ENCODE data around the gene FAM234B. TPM values are rescaled to one million over a fixed set of nuclear protein-coding genes. Genes with fewer than 3 reads are reported as not detected.

Gene FAM234B
- total RNA-seq, 1 donor from 2014 or later = 18.7 TPM

- Mint-ChIP-seq H3K9me3 (ENCODE audit: low read depth) (no peaks in the 10 kb centered on the region), H3K4me1 (ENCODE audit: low read depth) (peaks cover 26% of the 10 kb centered on the region), H3K36me3 (ENCODE audit: insufficient read depth) (no peaks in the 10 kb centered on the region), H3K4me3 (ENCODE audit: low read depth) (peak overlapping the region; percentile 75), H3K27ac (peak overlapping the region; percentile 80), H3K27me3 (peaks cover 27% of the 10 kb centered on the region)
- no peak for DNase-seq (ENCODE audit: low spot score, unreplicated experiment)
- TF ChIP-seq, protein P1, sequence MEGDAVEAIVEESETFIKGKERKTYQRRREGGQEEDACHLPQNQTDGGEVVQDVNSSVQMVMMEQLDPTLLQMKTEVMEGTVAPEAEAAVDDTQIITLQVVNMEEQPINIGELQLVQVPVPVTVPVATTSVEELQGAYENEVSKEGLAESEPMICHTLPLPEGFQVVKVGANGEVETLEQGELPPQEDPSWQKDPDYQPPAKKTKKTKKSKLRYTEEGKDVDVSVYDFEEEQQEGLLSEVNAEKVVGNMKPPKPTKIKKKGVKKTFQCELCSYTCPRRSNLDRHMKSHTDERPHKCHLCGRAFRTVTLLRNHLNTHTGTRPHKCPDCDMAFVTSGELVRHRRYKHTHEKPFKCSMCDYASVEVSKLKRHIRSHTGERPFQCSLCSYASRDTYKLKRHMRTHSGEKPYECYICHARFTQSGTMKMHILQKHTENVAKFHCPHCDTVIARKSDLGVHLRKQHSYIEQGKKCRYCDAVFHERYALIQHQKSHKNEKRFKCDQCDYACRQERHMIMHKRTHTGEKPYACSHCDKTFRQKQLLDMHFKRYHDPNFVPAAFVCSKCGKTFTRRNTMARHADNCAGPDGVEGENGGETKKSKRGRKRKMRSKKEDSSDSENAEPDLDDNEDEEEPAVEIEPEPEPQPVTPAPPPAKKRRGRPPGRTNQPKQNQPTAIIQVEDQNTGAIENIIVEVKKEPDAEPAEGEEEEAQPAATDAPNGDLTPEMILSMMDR (IDR thresholded peaks at IDR 0.05; ENCODE audit: unreplicated experiment) = no peak
Measured at GRCh38 chr12:13101821-13102375, 57.7 kb downstream of the FAM234B start.

DNA sequence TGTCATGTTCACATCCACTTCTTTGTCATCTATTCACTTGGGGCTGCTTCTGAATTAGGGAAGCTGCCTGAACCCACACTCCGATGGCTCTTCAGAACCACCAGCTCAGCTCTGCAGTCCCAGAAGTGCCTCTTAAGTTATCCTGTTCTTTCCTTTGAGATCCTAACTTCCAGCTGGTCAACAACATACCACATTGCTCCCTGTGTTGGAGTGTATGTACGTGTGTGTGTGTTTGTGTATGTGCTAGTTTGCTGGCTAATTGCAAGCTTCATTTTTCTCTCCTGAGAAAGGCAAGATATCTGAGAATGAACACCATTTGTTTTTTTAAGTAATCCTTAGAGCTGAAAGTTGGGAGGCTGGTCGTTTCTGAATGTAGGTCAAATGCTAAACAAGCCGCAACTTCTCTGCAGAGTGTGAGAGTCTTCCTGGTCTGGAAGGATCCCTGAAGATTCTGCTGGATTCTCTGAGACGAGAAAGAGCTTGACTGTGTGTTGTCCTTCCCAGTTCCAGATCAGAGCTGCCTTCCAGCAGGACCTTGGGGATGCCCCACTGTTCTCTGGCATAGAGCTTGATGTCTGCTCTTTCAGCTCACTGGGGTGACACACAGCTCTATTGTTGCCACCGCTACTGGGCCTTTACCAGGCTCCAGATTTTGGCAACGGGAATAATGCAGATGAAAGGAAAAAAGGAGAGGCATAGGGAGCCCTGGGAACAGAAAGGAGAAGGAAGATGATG is 58.4 kb downstream of the FAM234B start:
- DNase-seq (ENCODE audit: low spot score, unreplicated experiment) = no peak
- no peaks in the 10 kb centered on the region for H3K36me3 Mint-ChIP-seq (ENCODE audit: insufficient read depth)
- peak overlapping the region; percentile 48 for H3K4me3 Mint-ChIP-seq (ENCODE audit: low read depth)
- TF ChIP-seq, protein P1 (IDR thresholded peaks at IDR 0.05; ENCODE audit: unreplicated experiment) = no peak
- H3K27me3 Mint-ChIP-seq = peaks cover 27% of the 10 kb centered on the region
- peak overlapping the region; percentile 21 for H3K27ac Mint-ChIP-seq
- H3K4me1 Mint-ChIP-seq (ENCODE audit: low read depth) = peaks cover 26% of the 10 kb centered on the region
- H3K9me3 Mint-ChIP-seq (ENCODE audit: low read depth) = no peaks in the 10 kb centered on the region

DNA sequence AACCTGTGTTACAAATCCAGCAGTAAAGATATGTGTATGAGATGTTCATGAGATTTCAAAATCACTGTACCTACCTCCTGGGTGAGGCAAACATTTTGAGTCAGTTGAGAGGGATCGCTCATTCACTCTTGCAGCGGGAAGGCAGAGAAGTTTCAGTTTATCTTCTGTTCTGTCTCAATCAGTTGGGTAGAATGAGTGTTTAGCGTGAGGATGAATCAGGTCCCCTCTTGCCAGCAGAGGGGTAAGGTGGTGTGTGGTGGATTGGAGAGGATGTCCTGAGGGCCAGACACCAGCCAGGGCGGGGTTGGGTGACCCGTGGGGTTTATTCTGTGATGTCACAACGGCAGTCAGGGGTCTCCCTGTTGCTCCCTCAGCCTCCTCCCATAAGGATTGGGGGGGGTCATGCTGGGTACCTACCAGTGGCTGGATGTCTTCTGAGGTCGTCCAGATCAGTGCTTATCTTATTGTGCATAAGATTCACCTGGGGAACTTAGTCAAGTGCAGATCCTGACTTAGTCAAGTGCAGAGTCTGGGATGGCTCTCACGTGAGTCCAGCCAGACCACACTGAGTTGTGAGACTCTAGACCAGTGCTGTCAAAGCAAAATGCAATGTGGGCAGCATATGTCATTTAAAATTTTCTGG is 59.3 kb downstream of the FAM234B start, which contains the start of gene GSG1:
TSS of gene GSG1 (minus strand) at position 277 of the 643 bp plus-strand sequence. CDS start at position 122, 155 bp downstream.
- H3K36me3 Mint-ChIP-seq (ENCODE audit: insufficient read depth) = peaks cover 1% of the 10 kb centered on the region
- H3K9me3 Mint-ChIP-seq (ENCODE audit: low read depth) = peaks cover 6% of the 10 kb centered on the region
- H3K27me3 Mint-ChIP-seq = peaks cover 27% of the 10 kb centered on the region
- TF ChIP-seq, protein P1 (IDR thresholded peaks at IDR 0.05; ENCODE audit: unreplicated experiment) = no peak
- peak within 1 kb of the TSS; percentile 48 for H3K4me3 Mint-ChIP-seq (ENCODE audit: low read depth)
- H3K27ac Mint-ChIP-seq = no peak within 1 kb of the TSS
- no peak for DNase-seq (ENCODE audit: low spot score, unreplicated experiment)
- peaks cover 19% of the 10 kb centered on the region for H3K4me1 Mint-ChIP-seq (ENCODE audit: low read depth)

- Mint-ChIP-seq H3K27me3 (peaks cover 22% of the 10 kb centered on the region), H3K4me3 (ENCODE audit: low read depth) (no peak overlapping the region), H3K4me1 (ENCODE audit: low read depth) (peaks cover 18% of the 10 kb centered on the region), H3K27ac (no peak overlapping the region), H3K9me3 (ENCODE audit: low read depth) (peaks cover 11% of the 10 kb centered on the region), H3K36me3 (ENCODE audit: insufficient read depth) (peaks cover 1% of the 10 kb centered on the region)
- DNase-seq (ENCODE audit: low spot score, unreplicated experiment) = no peak
- TF ChIP-seq, protein P1 (IDR thresholded peaks at IDR 0.05; ENCODE audit: unreplicated experiment) = no peak
Measured at GRCh38 chr12:13104409-13104808, 60.2 kb downstream of the FAM234B start.

GRCh38 chr12:13105781-13106180 is 61.6 kb downstream of the FAM234B start:
- H3K9me3 Mint-ChIP-seq (ENCODE audit: low read depth) = peaks cover 15% of the 10 kb centered on the region
- peaks cover 12% of the 10 kb centered on the region for H3K4me1 Mint-ChIP-seq (ENCODE audit: low read depth)
- no peak overlapping the region for H3K27ac Mint-ChIP-seq
- H3K4me3 Mint-ChIP-seq (ENCODE audit: low read depth) = no peak overlapping the region
- H3K27me3 Mint-ChIP-seq = peaks cover 13% of the 10 kb centered on the region
- DNase-seq (ENCODE audit: low spot score, unreplicated experiment) = no peak
- peaks cover 1% of the 10 kb centered on the region for H3K36me3 Mint-ChIP-seq (ENCODE audit: insufficient read depth)
- TF ChIP-seq, protein P1 (IDR thresholded peaks at IDR 0.05; ENCODE audit: unreplicated experiment) = no peak
